ENCODE data around the gene UNC5C.

GRCh38 chr4:95446173-95446572 is 102.6 kb downstream of the UNC5C start:
- no peak for TF ChIP-seq CTCF (IDR thresholded peaks at IDR 0.05; ENCODE audit: low read depth, low read length, missing input control)
- no peak for TF ChIP-seq MAX (IDR thresholded peaks at IDR 0.05)
- no peak for TF ChIP-seq EGR1 (IDR thresholded peaks at IDR 0.05; ENCODE audit: low read depth in 2 of 2)
- no peak for TF ChIP-seq GABPA (IDR thresholded peaks at IDR 0.05 in 1 of 2, conservative IDR thresholded peaks at IDR 0.05 in 1 of 2)
- TF ChIP-seq ATF3 (IDR thresholded peaks at IDR 0.05): no peak
- TF ChIP-seq JUND (IDR thresholded peaks at IDR 0.05): no peak
- TF ChIP-seq SP1 (IDR thresholded peaks at IDR 0.05): no peak
- TF ChIP-seq REST (IDR thresholded peaks at IDR 0.05): no peak
- no peak for TF ChIP-seq RAD21 (IDR thresholded peaks at IDR 0.05)
- no peak for TF ChIP-seq FOXA1 (IDR thresholded peaks at IDR 0.05)
- no peak for TF ChIP-seq HNF4A (conservative IDR thresholded peaks at IDR 0.05)
- no peak for TF ChIP-seq HNF4G (IDR thresholded peaks at IDR 0.05)
